HCT116 (cell line): Measurements from ENCODE around the gene ARHGEF40. TPM values are rescaled to one million over a fixed set of nuclear protein-coding genes. Genes with fewer than 3 reads are reported as not detected.

Source experiments
- ATAC-seq: fragments of 200-7000 bp; cut with Tn5 transposase; 2 replicates; pipeline ENCODE4 v1.9.1; 2020; ENCODE audit warnings: mild to moderate bottlenecking, moderate library complexity
- BruUV-seq: library from RNA; stranded (reverse); fragments of 400-500 nt; replicated peaks from 2 replicates; lab custom pipeline; 2021; lab: Mats Ljungman, UMichigan
- CTCF ChIA-PET: fragments of 300-600 bp; sonication (Branson Sonifier 250); formaldehyde crosslinking; loops from one replicate; lab custom pipeline; 2021; ENCODE audit warnings: antibody characterized with exemption; lab: Charles Lee
- POLR2A ChIA-PET: fragments of 300-600, 350-600 bp; sonication (Branson Sonifier 250); formaldehyde crosslinking; loops from one replicate; lab custom pipeline; 2021; ENCODE audit warnings: antibody characterized with exemption; lab: Charles Lee
- RAD21 ChIA-PET, 2 experiments: fragments of 300-600 bp; sonication (Branson Sonifier 250); formaldehyde crosslinking; loops; one replicate each; lab custom pipeline; 2023; ENCODE audit warnings: low total read pairs in 2 of 2; ENCODE audit not compliant: uncharacterized antibody in 2 of 2, unreplicated experiment in 2 of 2, low non-redundant PET in 1 of 2; lab: Charles Lee
- DNase-seq: peaks from one replicate; pipeline ENCODE4 v3.0.0-alpha.2; 2010; ENCODE audit warnings: low read depth, low spot score
- H2AFZ ChIP-seq: fragments of 200-600 bp; shearing (Covaris generic), sonication (generic); 2 replicates; pipeline ENCODE4 v1.6.1; 2017; ENCODE audit warnings: low read depth, mixed run types, mixed read lengths, antibody characterized with exemption, low read length; ENCODE audit not compliant: poor library complexity, severe bottlenecking
- H3K27ac ChIP-seq: 2 replicates; pipeline ENCODE4 v1.5.1; 2012; ENCODE audit warnings: low read depth, low read length
- H3K27me3 ChIP-seq: fragments of 200-600 bp; sonication (generic); 2 replicates; pipeline ENCODE4 v1.6.1; 2016; ENCODE audit warnings: mixed run types, low read length, mixed read lengths; ENCODE audit not compliant: insufficient read depth
- H3K36me3 ChIP-seq, 2 experiments: fragments of 200-500 bp in 1 of 2; fragments of 200-600 bp in 1 of 2; sonication (Bioruptor generic) in 1 of 2; sonication (generic) in 1 of 2; 2 replicates each; pipeline versions ENCODE4 v1.5.1 to v1.6.1; 2014 to 2016; ENCODE audit warnings: low read length in 2 of 2, inconsistent platforms in 1 of 2, mixed read lengths in 1 of 2, mixed run types in 1 of 2; ENCODE audit not compliant: insufficient read depth in 2 of 2, control insufficient read depth in 1 of 2
- H3K4me1 ChIP-seq, 2 experiments: fragments of 200-600 bp in 1 of 2; sonication (generic) in 1 of 2; 2 replicates each; pipeline versions ENCODE4 v1.5.1 to v1.6.1; 2012 to 2017; ENCODE audit warnings: low read length in 2 of 2, inconsistent platforms in 1 of 2, mild to moderate bottlenecking in 1 of 2, mixed read lengths in 1 of 2, mixed run types in 1 of 2, moderate library complexity in 1 of 2; ENCODE audit not compliant: insufficient read depth in 2 of 2, control insufficient read depth in 1 of 2
- H3K4me2 ChIP-seq: fragments of 200-600 bp; sonication (generic); 2 replicates; pipeline ENCODE4 v1.6.1; 2017; ENCODE audit warnings: mixed run types, low read length, mixed read lengths
- H3K4me3 ChIP-seq, 2 experiments: fragments of 200-600 bp in 1 of 2; sonication (generic) in 1 of 2; replicated peaks in 1 of 2; 2 replicates each; pipeline ENCODE4 v1.5.1; 2011 to 2016; ENCODE audit warnings: low read length in 2 of 2, control low read depth in 1 of 2, low read depth in 1 of 2, mild to moderate bottlenecking in 1 of 2, mixed read lengths in 1 of 2, mixed run types in 1 of 2
- H3K79me2 ChIP-seq: fragments of 200-600 bp; sonication (generic); 2 replicates; pipeline ENCODE4 v1.6.1; 2017; ENCODE audit warnings: mild to moderate bottlenecking, mixed run types, low read length, moderate library complexity, mixed read lengths; ENCODE audit not compliant: insufficient read depth
- H3K9ac ChIP-seq: fragments of 200-600 bp; sonication (generic); 2 replicates; pipeline ENCODE4 v1.6.1; 2016; ENCODE audit warnings: low read length, mixed read lengths
- H3K9me2 ChIP-seq: fragments of 200-600 bp; sonication (generic), shearing (Covaris generic); 2 replicates; pipeline ENCODE4 v1.6.1; 2017; ENCODE audit warnings: mixed run types, mild to moderate bottlenecking, moderate library complexity; ENCODE audit not compliant: insufficient read depth
- H3K9me3 ChIP-seq, 2 experiments: fragments of 200-500 bp in 1 of 2; fragments of 200-600 bp in 1 of 2; sonication (Bioruptor generic) in 1 of 2; sonication (generic) in 1 of 2; 2 replicates each; pipeline ENCODE4 v1.6.1; 2014 to 2017; ENCODE audit warnings: low read length in 2 of 2, mixed read lengths in 2 of 2, inconsistent platforms in 1 of 2, low read depth in 1 of 2, mild to moderate bottlenecking in 1 of 2, mixed run types in 1 of 2, moderate library complexity in 1 of 2; ENCODE audit not compliant: control insufficient read depth in 1 of 2, insufficient read depth in 1 of 2
- H4K20me1 ChIP-seq: fragments of 200-600 bp; sonication (generic), shearing (Covaris generic); 2 replicates; pipeline ENCODE4 v1.6.1; 2017; ENCODE audit warnings: mixed run types, mild to moderate bottlenecking, moderate library complexity; ENCODE audit not compliant: insufficient read depth
- FOSL1 ChIP-seq: IDR thresholded peaks from 2 replicates; pipeline ENCODE4 v1.6.1; 2012; ENCODE audit warnings: low read depth
- POLR2AphosphoS5 ChIP-seq: IDR thresholded peaks from 2 replicates; pipeline ENCODE4 v1.6.1; 2011; ENCODE audit warnings: mild to moderate bottlenecking, low read depth, low read length, moderate library complexity
- RAD21 ChIP-seq: IDR thresholded peaks from 2 replicates; pipeline ENCODE4 v1.6.1; 2012; ENCODE audit warnings: low read depth, mild to moderate bottlenecking
- SP1 ChIP-seq: IDR thresholded peaks from 2 replicates; pipeline ENCODE4 v1.6.1; 2012; ENCODE audit warnings: low read depth
- YY1 ChIP-seq: IDR thresholded peaks from 2 replicates; pipeline ENCODE4 v1.6.1; 2011; ENCODE audit warnings: low read length, low read depth, moderate library complexity, mild to moderate bottlenecking; ENCODE audit not compliant: insufficient replicate concordance; ENCODE audit errors: extremely low read depth
- ZFX ChIP-seq: fragments of 450-650 bp; IDR thresholded peaks from 2 replicates; pipeline ENCODE4 v1.6.1; 2017
- intact Hi-C: fragments of 100-400 bp; cut with micrococcal nuclease; formaldehyde crosslinking; loops from 2 replicates; pipeline ENCODE4 v1.10.0; 2022
- total RNA-seq: library from RNA; stranded (reverse); gene quantifications from one replicate; pipeline ENCODE4 v1.2.1, GENCODE V29; 2021; ENCODE audit not compliant: unreplicated experiment
- TF ChIP-seq, protein P1 (sequence below), 3 experiments: fragments of 200-600 bp in 1 of 3; sonication (generic) in 1 of 3; IDR thresholded peaks in 2 of 3; conservative IDR thresholded peaks in 1 of 3; 2 replicates each; pipeline ENCODE4 v1.5.1; 2012 to 2017; ENCODE audit warnings: low read depth in 2 of 3, low read length in 2 of 3, antibody characterized with exemption in 1 of 3, borderline replicate concordance in 1 of 3, control low read depth in 1 of 3, mild to moderate bottlenecking in 1 of 3, mixed read lengths in 1 of 3, mixed run types in 1 of 3, moderate library complexity in 1 of 3; ENCODE audit not compliant: insufficient read depth in 1 of 3

The ARHGEF40 gene
- total RNA-seq, 1 experiment from 2014 or later: 6.3 TPM

DNA sequence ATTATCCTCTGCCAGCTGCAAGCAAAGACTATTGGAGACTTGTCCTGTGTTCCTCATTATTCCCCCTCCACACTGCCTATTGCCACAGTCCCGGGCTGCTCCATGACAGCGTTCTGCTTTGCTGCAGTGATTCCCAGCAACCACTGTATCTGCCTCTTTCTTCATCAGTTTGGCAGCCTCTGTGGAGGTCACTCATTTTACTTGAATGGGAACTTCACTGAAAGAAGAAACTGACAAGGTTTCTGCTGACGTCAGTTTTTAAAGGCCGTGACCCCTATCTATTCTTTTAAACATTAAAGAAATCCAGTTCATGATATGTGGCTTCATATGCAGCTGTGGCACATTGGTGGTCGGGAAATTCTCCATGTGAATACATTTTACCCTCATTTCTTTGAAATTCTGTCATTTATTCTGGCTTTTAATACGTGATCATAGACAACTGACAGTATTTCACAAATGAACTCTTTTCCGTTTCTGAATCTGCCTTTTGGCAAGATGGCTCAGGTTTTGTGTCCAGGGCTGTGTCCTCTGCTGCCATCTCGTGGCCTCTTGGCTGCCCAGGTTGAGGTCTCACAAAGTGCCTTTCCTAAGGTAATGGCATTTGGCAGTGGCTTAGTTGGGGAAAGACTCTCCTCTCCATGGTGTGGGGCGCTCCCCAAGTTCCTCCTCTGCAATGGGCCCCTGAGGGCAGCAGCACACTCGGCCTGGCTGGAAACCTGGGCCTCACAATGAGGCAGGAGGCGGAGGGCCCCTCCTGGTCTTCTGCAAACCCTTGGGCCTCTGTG is 36.6 kb downstream of the ARHGEF40 start:
- peak overlapping the region; percentile 97 for H2AFZ ChIP-seq
- CTCF ChIA-PET: interaction anchor here (0.8 to 3.0 kb wide), 8 partner anchors 11 to 132 kb away, joined by 3 to 59 read pairs (median 8); no protein-coding TSS in a partner anchor
- POLR2A ChIA-PET: no interaction called here
- H3K4me1 ChIP-seq: peaks cover 47 to 63% of the 10 kb centered on the region in 2 experiments
- H3K79me2 ChIP-seq: no peaks in the 10 kb centered on the region
- BruUV-seq: no TSS peak
- H3K4me3 ChIP-seq: peak overlapping the region in 1 of 2 experiments; percentile 13; a peak in 1 of 4 replicates
- ATAC-seq (peak; percentile 48), DNase-seq (peak; percentile 79)
- TF ChIP-seq YY1: peak; percentile 86
- TF ChIP-seq POLR2AphosphoS5: 0 out of 2 replicates have a peak, but pooled peaks have one; percentile 13
- TF ChIP-seq FOSL1: no peak
- TF ChIP-seq, protein P1, sequence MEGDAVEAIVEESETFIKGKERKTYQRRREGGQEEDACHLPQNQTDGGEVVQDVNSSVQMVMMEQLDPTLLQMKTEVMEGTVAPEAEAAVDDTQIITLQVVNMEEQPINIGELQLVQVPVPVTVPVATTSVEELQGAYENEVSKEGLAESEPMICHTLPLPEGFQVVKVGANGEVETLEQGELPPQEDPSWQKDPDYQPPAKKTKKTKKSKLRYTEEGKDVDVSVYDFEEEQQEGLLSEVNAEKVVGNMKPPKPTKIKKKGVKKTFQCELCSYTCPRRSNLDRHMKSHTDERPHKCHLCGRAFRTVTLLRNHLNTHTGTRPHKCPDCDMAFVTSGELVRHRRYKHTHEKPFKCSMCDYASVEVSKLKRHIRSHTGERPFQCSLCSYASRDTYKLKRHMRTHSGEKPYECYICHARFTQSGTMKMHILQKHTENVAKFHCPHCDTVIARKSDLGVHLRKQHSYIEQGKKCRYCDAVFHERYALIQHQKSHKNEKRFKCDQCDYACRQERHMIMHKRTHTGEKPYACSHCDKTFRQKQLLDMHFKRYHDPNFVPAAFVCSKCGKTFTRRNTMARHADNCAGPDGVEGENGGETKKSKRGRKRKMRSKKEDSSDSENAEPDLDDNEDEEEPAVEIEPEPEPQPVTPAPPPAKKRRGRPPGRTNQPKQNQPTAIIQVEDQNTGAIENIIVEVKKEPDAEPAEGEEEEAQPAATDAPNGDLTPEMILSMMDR (IDR thresholded peaks at IDR 0.05 in 2 of 3, conservative IDR thresholded peaks at IDR 0.05 in 1 of 3; ENCODE audit: borderline replicate concordance in 1 of 3, insufficient read depth in 1 of 3, low read depth in 2 of 3, low read length in 2 of 3): peak; percentile 80 to 97 (median 91)
- TF ChIP-seq SP1: no peak
- peak; percentile 47; the same call in 1 of the 2 replicates for TF ChIP-seq ZFX
- TF ChIP-seq RAD21: peak; percentile 80
- intact Hi-C loops: loop anchor here (1.0 to 10.0 kb wide), 2 partner anchors 92 to 252 kb away; no protein-coding TSS in a partner anchor
- RAD21 ChIA-PET: interaction anchor here in 1 of 2 experiments (0.8 kb wide), 1 partner anchor 30 kb away, joined by 3 read pairs; no protein-coding TSS in a partner anchor
- H3K27ac ChIP-seq: peak overlapping the region; percentile 67
- no peaks in the 10 kb centered on the region for H3K9me2 ChIP-seq
- peak overlapping the region; percentile 22; the same call in 1 of the 2 replicates for H3K9ac ChIP-seq
- no peaks in the 10 kb centered on the region for H3K36me3 ChIP-seq
- no peaks in the 10 kb centered on the region for H3K27me3 ChIP-seq
- peak overlapping the region; percentile 66 for H3K4me2 ChIP-seq
- H3K9me3 ChIP-seq: no peaks in the 10 kb centered on the region
- H4K20me1 ChIP-seq: no peaks in the 10 kb centered on the region
